Testis (tissue), 3 donors: ENCODE data around the gene CRISP1. TPM values are rescaled to one million over a fixed set of nuclear protein-coding genes. Genes with fewer than 3 reads are reported as not detected.
"Not testable (repeated sequence)": the region's sequence is repeated elsewhere in the genome, so short reads cannot be mapped to it uniquely, and the experiment has no call there.

ENCODE experiments used
- DNase-seq: peaks from one replicate; pipeline ENCODE4 v3.0.0-alpha.2; 2019
- H3K27ac ChIP-seq, 2 donors: fragments of 200-600 bp; sonication (generic); one replicate each; pipeline ENCODE4 v1.5.1; 2019
- H3K27me3 ChIP-seq: fragments of 200-600 bp; sonication (generic); one replicate; pipeline ENCODE4 v1.5.1; 2019
- H3K36me3 ChIP-seq: fragments of 200-600 bp; sonication (generic); one replicate; pipeline ENCODE4 v1.5.1; 2017; ENCODE audit warnings: low read depth; ENCODE audit errors: missing control alignments
- H3K4me1 ChIP-seq: fragments of 200-600 bp; sonication (generic); one replicate; pipeline ENCODE4 v1.5.1; 2019
- H3K4me3 ChIP-seq, 2 donors: fragments of 200-600 bp; sonication (generic); one replicate each; pipeline ENCODE4 v1.5.1; 2017 to 2019
- H3K9me3 ChIP-seq: fragments of 200-600 bp; sonication (generic); one replicate; pipeline ENCODE4 v1.5.1; 2017
- POLR2A ChIP-seq: fragments of 450-650 bp; IDR thresholded peaks from one replicate; pipeline ENCODE4 v1.6.1; 2017; ENCODE audit warnings: antibody characterized with exemption, mild to moderate bottlenecking, moderate library complexity
- WGBS, 2 donors: methylation state at CpG; one replicate each; pipeline ENCODE4 v1.1.5; 2018; 5-methylcytosine and 5-hydroxymethylcytosine counted together
- intact Hi-C: fragments of 100-400 bp; cut with DNase I; formaldehyde crosslinking; loops from one replicate; pipeline ENCODE4 v1.15.1; 2023; ENCODE audit warnings: low total_unique reads
- polyA plus RNA-seq: library from polyadenylated mRNA; stranded (reverse); fragments of 350-450 nt; fragmentation: Illumina TruSeq; extraction: RNeasy Lipid Tissue Mini Kit (QIAGEN cat#74804); gene quantifications from one replicate; pipeline ENCODE4 v1.2.3, GENCODE V29; 2014; ENCODE audit warnings: low read depth, low replicate concordance; ENCODE audit not compliant: insufficient read depth
- total RNA-seq, 2 donors: library from RNA; depleted of rRNA; stranded (reverse); fragments of >200 nt; gene quantifications; one replicate each; pipeline ENCODE4 v1.2.3, GENCODE V29; 2016
- TF ChIP-seq, protein P1 (sequence below), 3 experiments: fragments of 450-650 bp in 2 of 3; fragments of 200-600 bp in 1 of 3; sonication (generic) in 1 of 3; IDR thresholded peaks; one replicate each; pipeline ENCODE4 v1.5.1; 2016 to 2019; ENCODE audit warnings: antibody characterized with exemption in 3 of 3, mild to moderate bottlenecking in 2 of 3, moderate library complexity in 1 of 3

Gene CRISP1
- total and polyA plus RNA-seq, 3 donors from 2014 or later, result 0.19 to 3.8 (median 0.55) TPM

DNA sequence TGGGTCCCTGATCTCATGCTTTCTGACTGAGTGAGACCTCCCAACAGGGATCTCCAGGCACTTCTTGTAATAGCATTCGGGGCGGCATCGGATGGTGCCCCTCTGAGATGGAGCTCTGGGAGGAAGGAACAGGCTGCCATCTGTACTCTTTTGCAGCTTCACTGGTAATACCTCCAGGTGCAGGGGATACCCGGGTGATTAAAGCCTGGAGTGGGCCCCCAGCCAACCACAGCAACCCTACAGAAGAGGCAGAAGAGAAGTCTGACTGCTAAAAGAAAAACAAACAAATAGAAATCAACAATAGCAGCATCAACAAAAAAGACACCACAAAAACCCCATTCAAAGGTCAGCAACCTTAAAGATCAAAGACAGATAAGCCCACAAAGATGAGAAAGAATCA, 60.2 kb downstream of the CRISP1 start:
- intact Hi-C loops, result no loop called here

GRCh38 chr6:49805246-49805645, 61.1 kb downstream of the CRISP1 start:
- TF ChIP-seq, protein P1, sequence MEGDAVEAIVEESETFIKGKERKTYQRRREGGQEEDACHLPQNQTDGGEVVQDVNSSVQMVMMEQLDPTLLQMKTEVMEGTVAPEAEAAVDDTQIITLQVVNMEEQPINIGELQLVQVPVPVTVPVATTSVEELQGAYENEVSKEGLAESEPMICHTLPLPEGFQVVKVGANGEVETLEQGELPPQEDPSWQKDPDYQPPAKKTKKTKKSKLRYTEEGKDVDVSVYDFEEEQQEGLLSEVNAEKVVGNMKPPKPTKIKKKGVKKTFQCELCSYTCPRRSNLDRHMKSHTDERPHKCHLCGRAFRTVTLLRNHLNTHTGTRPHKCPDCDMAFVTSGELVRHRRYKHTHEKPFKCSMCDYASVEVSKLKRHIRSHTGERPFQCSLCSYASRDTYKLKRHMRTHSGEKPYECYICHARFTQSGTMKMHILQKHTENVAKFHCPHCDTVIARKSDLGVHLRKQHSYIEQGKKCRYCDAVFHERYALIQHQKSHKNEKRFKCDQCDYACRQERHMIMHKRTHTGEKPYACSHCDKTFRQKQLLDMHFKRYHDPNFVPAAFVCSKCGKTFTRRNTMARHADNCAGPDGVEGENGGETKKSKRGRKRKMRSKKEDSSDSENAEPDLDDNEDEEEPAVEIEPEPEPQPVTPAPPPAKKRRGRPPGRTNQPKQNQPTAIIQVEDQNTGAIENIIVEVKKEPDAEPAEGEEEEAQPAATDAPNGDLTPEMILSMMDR (IDR thresholded peaks at IDR 0.05), result no peak
- no peak for TF ChIP-seq POLR2A
- no peaks in the 10 kb centered on the region for H3K27me3 ChIP-seq
- intact Hi-C loops, result no loop called here
- no peaks in the 10 kb centered on the region for H3K36me3 ChIP-seq
- no peaks in the 10 kb centered on the region for H3K4me1 ChIP-seq
- no peaks in the 10 kb centered on the region for H3K9me3 ChIP-seq
- no peak overlapping the region for H3K27ac ChIP-seq
- no peak overlapping the region for H3K4me3 ChIP-seq
- 62 to 77% methylated on average over 3 of the region's 3 CpGs for WGBS, 2 donors
- DNase-seq, result no peak

More for the DNA sequence above, 60.2 kb downstream of the CRISP1 start:
- Histone ChIP-seq H3K27me3 (no peaks in the 10 kb centered on the region), H3K9me3 (no peaks in the 10 kb centered on the region), H3K36me3 (no peaks in the 10 kb centered on the region), H3K4me1 (no peaks in the 10 kb centered on the region), H3K4me3 (no peak overlapping the region), H3K27ac (no peak overlapping the region)
- WGBS, 2 donors, result 60 to 92% methylated on average over 1 to 4 of the region's 4 CpGs
- TF ChIP-seq, protein P1 (IDR thresholded peaks at IDR 0.05), result no peak
- TF ChIP-seq POLR2A, result no peak
- DNase-seq, result no peak

- Histone ChIP-seq H3K9me3 (no peaks in the 10 kb centered on the region), H3K27me3 (no peaks in the 10 kb centered on the region), H3K27ac (no peak overlapping the region), H3K4me1 (no peaks in the 10 kb centered on the region), H3K36me3 (no peaks in the 10 kb centered on the region), H3K4me3 (no peak overlapping the region)
- TF ChIP-seq, protein P1 (IDR thresholded peaks at IDR 0.05), result no peak
- TF ChIP-seq POLR2A, result no peak
- intact Hi-C loops, result no loop called here
- 85 to 91% methylated on average over 8 of the region's 8 CpGs for WGBS, 2 donors
- no peak for DNase-seq
Observed at GRCh38 chr6:49801525-49801924, 64.8 kb downstream of the CRISP1 start.

- Histone ChIP-seq H3K36me3 (no peaks in the 10 kb centered on the region), H3K4me1 (no peaks in the 10 kb centered on the region), H3K27me3 (no peaks in the 10 kb centered on the region), H3K4me3 (no peak overlapping the region), H3K9me3 (no peaks in the 10 kb centered on the region), H3K27ac (no peak overlapping the region)
- WGBS, 2 donors, result 69 to 72% methylated on average over 1 of the region's 1 CpG
- no peak for DNase-seq
- TF ChIP-seq, protein P1 (IDR thresholded peaks at IDR 0.05), result no peak
- no peak for TF ChIP-seq POLR2A
- intact Hi-C loops, result no loop called here
Observed at GRCh38 chr6:49799090-49799489, 67.2 kb downstream of the CRISP1 start.

DNA sequence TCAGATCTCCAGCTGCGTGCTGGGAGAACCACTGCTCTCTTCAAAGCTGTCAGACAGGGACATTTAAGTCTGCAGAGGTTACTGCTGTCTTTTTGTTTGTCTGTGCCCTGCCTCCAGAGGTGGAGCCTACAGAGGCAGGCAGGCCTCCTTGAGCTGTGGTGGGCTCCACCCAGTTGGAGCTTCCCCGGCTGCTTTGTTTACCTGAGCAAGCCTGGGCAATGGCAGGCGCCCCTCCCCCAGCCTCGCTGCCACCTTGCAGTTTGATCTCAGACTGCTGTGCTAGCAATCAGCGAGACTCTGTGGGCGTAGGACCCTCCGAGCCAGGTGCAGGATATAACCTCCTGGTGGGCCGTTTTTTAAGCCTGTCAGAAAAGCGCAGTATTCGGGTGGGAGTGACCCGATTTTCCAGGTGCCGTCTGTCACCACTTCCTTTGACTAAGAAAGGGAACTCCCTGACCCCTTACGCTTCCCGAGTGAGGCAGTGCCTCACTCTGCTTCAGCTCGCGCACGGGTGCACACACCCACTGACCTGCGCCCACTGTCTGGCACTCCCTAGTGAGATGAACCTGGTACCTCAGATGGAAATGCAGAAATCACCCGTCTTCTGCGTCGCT, 69.4 kb downstream of the CRISP1 start:
- H3K4me1 ChIP-seq, H3K36me3 ChIP-seq, H3K27ac ChIP-seq, DNase-seq, H3K4me3 ChIP-seq, intact Hi-C loops, H3K9me3 ChIP-seq, H3K27me3 ChIP-seq: not testable (repeated sequence)
- WGBS, 2 donors, result 88 to 97% methylated on average over 13 to 20 of the region's 21 CpGs
